Thymus (tissue), 11 donors: ENCODE data around the gene FERD3L. TPM values are rescaled to one million over a fixed set of nuclear protein-coding genes. Genes with fewer than 3 reads are reported as not detected.

Source experiments
- DNase-seq, 9 donors: peaks; one replicate each; pipeline ENCODE4 v3.0.0-alpha.2; 2013; ENCODE audit warnings: low spot score in 9 of 9, low read depth in 6 of 9, missing footprints in 1 of 9
- H3K27ac ChIP-seq, 2 donors: one replicate each; pipeline ENCODE4 v1.5.1; 2013; ENCODE audit warnings: control low read depth in 1 of 2, low read depth in 1 of 2, low read length in 1 of 2, mild to moderate bottlenecking in 1 of 2, moderate library complexity in 1 of 2
- H3K27me3 ChIP-seq, 2 donors: one replicate each; pipeline ENCODE4 v1.5.1; 2013; ENCODE audit warnings: low read length in 1 of 2; ENCODE audit not compliant: control insufficient read depth in 2 of 2, insufficient read depth in 1 of 2
- H3K36me3 ChIP-seq, 2 donors: one replicate each; pipeline ENCODE4 v1.5.1; 2013; ENCODE audit warnings: low read length in 1 of 2, mild to moderate bottlenecking in 1 of 2, moderate library complexity in 1 of 2; ENCODE audit not compliant: control insufficient read depth in 2 of 2, insufficient read depth in 2 of 2
- H3K4me1 ChIP-seq, 2 donors: one replicate each; pipeline ENCODE4 v1.5.1; 2013; ENCODE audit warnings: low read length in 2 of 2; ENCODE audit not compliant: control insufficient read depth in 2 of 2, insufficient read depth in 2 of 2
- H3K4me3 ChIP-seq, 2 donors: one replicate each; pipeline ENCODE4 v1.5.1; 2013; ENCODE audit warnings: low read length in 2 of 2, control low read depth in 1 of 2, mild to moderate bottlenecking in 1 of 2
- H3K9me3 ChIP-seq, 2 donors: one replicate each; pipeline ENCODE4 v1.5.1; 2013; ENCODE audit warnings: low read length in 1 of 2, mild to moderate bottlenecking in 1 of 2; ENCODE audit not compliant: control insufficient read depth in 2 of 2, insufficient read depth in 1 of 2
- WGBS: extraction: QIAGEN DNeasy Blood & Tissue Kit; methylation state at CpG from one replicate; pipeline ENCODE4 v1.1.7; 2013; 5-methylcytosine and 5-hydroxymethylcytosine counted together
- polyA plus RNA-seq: library from polyadenylated mRNA; stranded (reverse); fragments of 200-250 nt; gene quantifications from one replicate; pipeline ENCODE4 v1.2.3, GENCODE V29; 2013
- total RNA-seq: library from RNA; stranded (reverse); fragments of 120-200 nt; gene quantifications from one replicate; pipeline ENCODE4 v1.2.4, GENCODE V29; 2013
- donor health status: healthy.

The FERD3L gene
- total and polyA plus RNA-seq, 2 donors: not detected

DNA sequence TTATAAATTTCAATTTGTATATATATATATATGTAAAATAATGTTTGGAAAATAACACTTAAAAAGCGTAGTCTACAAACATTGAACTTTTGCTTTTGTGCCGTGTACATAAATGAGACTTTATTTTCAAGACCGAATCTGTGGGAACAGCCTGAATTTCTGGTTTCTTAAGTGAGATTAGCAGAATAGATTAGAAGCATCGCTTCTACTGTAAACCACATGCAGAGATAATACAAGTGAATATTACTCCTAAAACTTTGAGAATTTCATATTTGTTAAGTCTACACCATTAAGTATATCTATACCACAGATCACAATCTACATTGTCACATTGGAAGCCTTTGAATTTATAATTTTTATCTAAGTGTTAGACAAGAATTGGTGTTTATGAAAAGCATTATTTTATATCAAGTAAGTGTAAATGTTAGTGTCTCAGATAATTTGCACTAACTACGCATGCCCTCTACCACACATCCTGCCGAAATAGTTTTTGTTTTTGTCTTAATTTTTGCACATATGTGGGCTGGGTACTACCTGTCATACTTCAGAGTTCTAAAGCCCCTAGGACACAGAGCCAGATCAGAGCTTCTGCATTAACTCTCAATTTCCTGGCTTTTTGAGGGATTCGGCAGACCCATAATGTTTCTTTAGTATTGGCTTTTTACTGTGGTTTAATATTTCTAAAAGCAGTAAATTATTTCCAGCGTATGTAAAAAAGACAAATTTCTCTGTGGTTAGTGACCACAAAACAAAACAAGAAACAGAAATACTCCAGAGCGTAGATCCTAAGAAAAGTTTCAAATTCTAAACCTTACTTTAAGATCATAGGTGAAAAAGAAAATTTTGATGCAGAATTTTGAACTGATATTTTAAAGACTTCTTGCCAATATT lies 47.8 kb downstream of the FERD3L start:
- peaks cover 0 to 7% of the 10 kb centered on the region in 2 donors for H3K27me3 ChIP-seq
- H3K27ac ChIP-seq: no peak overlapping the region
- no peaks in the 10 kb centered on the region for H3K9me3 ChIP-seq
- no peak for DNase-seq
- H3K4me1 ChIP-seq: no peaks in the 10 kb centered on the region
- H3K4me3 ChIP-seq: no peak overlapping the region
- H3K36me3 ChIP-seq: no peaks in the 10 kb centered on the region
- WGBS: 59% methylated on average over 9 of the region's 9 CpGs

DNA sequence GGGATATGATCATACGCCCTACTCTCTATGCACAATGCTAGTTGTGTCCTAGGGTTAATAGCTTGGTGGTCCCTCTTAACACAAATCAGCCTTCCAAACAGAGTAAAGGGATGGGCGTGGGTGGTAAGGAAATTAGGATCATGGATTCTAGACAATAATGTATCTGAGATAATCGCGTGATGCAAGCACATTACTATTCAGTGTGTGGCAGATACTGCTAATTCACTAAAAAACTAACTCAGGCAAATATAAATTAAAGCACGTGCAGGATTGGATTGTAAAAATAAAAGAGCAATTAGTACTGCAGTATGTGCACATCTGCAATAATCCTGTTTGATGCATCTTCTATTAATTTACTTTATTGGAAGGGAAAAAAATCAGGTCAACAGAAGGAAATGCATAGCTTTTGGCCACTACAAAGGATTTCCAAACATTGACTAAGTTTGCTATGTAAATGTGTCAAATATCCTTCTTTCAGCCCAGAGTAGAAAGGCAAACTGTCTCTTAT lies 49.8 kb downstream of the FERD3L start:
- H3K4me1 ChIP-seq: no peaks in the 10 kb centered on the region
- H3K4me3 ChIP-seq: no peak overlapping the region
- no peak overlapping the region for H3K27ac ChIP-seq
- WGBS: 85% methylated on average over 5 of the region's 5 CpGs
- DNase-seq: no peak
- H3K36me3 ChIP-seq: no peaks in the 10 kb centered on the region
- no peaks in the 10 kb centered on the region for H3K9me3 ChIP-seq
- H3K27me3 ChIP-seq: peaks cover 0 to under 1% of the 10 kb centered on the region in 2 donors

Other genes with a start within 250 kb of the FERD3L start
- gene TWIST1, start 27.8 kb downstream of the FERD3L start, total RNA-seq: 0.66 TPM
- 1.5 TPM for gene TWIST1, start 27.8 kb downstream of the FERD3L start, polyA plus RNA-seq